Measurements from ENCODE around the gene DEK.

The DEK gene

DNA sequence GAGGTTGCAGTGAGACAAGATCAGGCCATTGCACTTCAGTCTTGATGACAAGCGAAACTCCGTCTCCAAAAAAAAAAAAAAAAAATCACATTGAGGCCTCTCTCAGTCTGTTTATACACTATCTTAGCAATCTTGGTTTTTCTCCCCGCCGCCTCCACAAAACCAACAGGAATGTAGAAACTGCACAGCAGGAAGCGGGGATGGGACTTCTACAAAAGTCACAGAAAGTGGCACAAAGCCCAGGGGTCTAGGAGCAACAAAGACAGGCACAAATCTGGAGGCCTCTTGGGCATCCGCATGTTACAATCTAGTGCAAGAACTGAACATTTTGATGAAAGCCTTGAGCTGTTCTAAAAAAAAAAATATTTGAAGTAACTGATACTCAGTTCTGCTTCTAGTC is 60.5 kb downstream of the DEK start:
- H3K27me3 ChIP-seq (ENCODE audit: low read depth, low read length): no peaks in the 10 kb centered on the region
- no peak overlapping the region for H3K4me3 ChIP-seq (ENCODE audit: low read length)
- peaks cover 7% of the 10 kb centered on the region for H3K4me1 ChIP-seq (ENCODE audit: low read length)
- TF ChIP-seq, protein P1, sequence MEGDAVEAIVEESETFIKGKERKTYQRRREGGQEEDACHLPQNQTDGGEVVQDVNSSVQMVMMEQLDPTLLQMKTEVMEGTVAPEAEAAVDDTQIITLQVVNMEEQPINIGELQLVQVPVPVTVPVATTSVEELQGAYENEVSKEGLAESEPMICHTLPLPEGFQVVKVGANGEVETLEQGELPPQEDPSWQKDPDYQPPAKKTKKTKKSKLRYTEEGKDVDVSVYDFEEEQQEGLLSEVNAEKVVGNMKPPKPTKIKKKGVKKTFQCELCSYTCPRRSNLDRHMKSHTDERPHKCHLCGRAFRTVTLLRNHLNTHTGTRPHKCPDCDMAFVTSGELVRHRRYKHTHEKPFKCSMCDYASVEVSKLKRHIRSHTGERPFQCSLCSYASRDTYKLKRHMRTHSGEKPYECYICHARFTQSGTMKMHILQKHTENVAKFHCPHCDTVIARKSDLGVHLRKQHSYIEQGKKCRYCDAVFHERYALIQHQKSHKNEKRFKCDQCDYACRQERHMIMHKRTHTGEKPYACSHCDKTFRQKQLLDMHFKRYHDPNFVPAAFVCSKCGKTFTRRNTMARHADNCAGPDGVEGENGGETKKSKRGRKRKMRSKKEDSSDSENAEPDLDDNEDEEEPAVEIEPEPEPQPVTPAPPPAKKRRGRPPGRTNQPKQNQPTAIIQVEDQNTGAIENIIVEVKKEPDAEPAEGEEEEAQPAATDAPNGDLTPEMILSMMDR (IDR thresholded peaks at IDR 0.05; ENCODE audit: low read depth, low read length): no peak
- TF ChIP-seq EZH2phosphoT487 (IDR thresholded peaks at IDR 0.05; ENCODE audit: low read depth): no peak
- no peak overlapping the region for H2AFZ ChIP-seq (ENCODE audit: low read depth, low read length)
- no peak overlapping the region for H3K9ac ChIP-seq (ENCODE audit: low read length)
- H4K20me1 ChIP-seq (ENCODE audit: insufficient read depth, low read length): no peaks in the 10 kb centered on the region
- peaks cover 7% of the 10 kb centered on the region for H3K36me3 ChIP-seq (replicated peaks; ENCODE audit: low read depth, low read length)
- H3K27ac ChIP-seq (ENCODE audit: low read length): no peak overlapping the region
- no peaks in the 10 kb centered on the region for H3K9me3 ChIP-seq (ENCODE audit: insufficient read depth, low read length)
- no peaks in the 10 kb centered on the region for H3K79me2 ChIP-seq (ENCODE audit: low read length)
- H3K4me2 ChIP-seq (ENCODE audit: low read length): no peak overlapping the region

DNA sequence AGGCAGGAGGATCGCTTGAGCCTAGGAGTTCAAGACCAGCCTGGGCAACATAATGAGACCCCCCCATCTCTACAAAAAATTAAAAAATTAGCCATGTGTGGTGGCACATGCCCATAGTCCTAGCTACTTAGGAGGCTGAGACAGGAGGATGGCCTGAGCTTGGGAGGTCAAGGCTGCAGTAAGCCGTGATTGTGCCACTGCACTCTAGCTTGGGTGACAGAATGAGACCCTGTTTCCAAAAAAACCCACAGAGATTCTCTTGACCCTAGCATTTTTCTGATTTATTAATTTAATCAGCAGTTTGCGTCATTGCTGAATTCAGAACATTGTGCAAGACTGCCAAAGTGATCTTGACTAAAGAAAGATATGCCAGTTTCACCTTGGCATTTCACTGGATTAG is 72.3 kb downstream of the DEK start:
- Histone ChIP-seq H3K36me3 (replicated peaks; ENCODE audit: low read depth, low read length) (peaks cover 2% of the 10 kb centered on the region), H3K9me3 (ENCODE audit: insufficient read depth, low read length) (no peaks in the 10 kb centered on the region), H3K79me2 (ENCODE audit: low read length) (no peaks in the 10 kb centered on the region), H3K4me3 (ENCODE audit: low read length) (no peak overlapping the region), H4K20me1 (ENCODE audit: insufficient read depth, low read length) (no peaks in the 10 kb centered on the region), H3K27ac (ENCODE audit: low read length) (no peak overlapping the region), H3K9ac (ENCODE audit: low read length) (no peak overlapping the region), H3K4me1 (ENCODE audit: low read length) (peaks cover under 1% of the 10 kb centered on the region), H2AFZ (ENCODE audit: low read depth, low read length) (no peak overlapping the region), H3K4me2 (ENCODE audit: low read length) (no peak overlapping the region), H3K27me3 (ENCODE audit: low read depth, low read length) (no peaks in the 10 kb centered on the region)
- no peak for TF ChIP-seq EZH2phosphoT487 (IDR thresholded peaks at IDR 0.05; ENCODE audit: low read depth)
- TF ChIP-seq, protein P1 (IDR thresholded peaks at IDR 0.05; ENCODE audit: low read depth, low read length): no peak

- H3K4me1 ChIP-seq (ENCODE audit: low read length): peaks cover 14% of the 10 kb centered on the region
- H2AFZ ChIP-seq (ENCODE audit: low read depth, low read length): no peak overlapping the region
- no peak overlapping the region for H3K9ac ChIP-seq (ENCODE audit: low read length)
- no peaks in the 10 kb centered on the region for H3K9me3 ChIP-seq (ENCODE audit: insufficient read depth, low read length)
- H3K4me3 ChIP-seq (ENCODE audit: low read length): no peak overlapping the region
- H3K79me2 ChIP-seq (ENCODE audit: low read length): no peaks in the 10 kb centered on the region
- H3K27ac ChIP-seq (ENCODE audit: low read length): no peak overlapping the region
- no peaks in the 10 kb centered on the region for H3K27me3 ChIP-seq (ENCODE audit: low read depth, low read length)
- TF ChIP-seq, protein P1 (IDR thresholded peaks at IDR 0.05; ENCODE audit: low read depth, low read length): no peak
- TF ChIP-seq EZH2phosphoT487 (IDR thresholded peaks at IDR 0.05; ENCODE audit: low read depth): no peak
- H3K4me2 ChIP-seq (ENCODE audit: low read length): no peak overlapping the region
- H4K20me1 ChIP-seq (ENCODE audit: insufficient read depth, low read length): no peaks in the 10 kb centered on the region
- peaks cover 5% of the 10 kb centered on the region for H3K36me3 ChIP-seq (replicated peaks; ENCODE audit: low read depth, low read length)
Measured at GRCh38 chr6:18189196-18189595, 75.1 kb downstream of the DEK start.

DNA sequence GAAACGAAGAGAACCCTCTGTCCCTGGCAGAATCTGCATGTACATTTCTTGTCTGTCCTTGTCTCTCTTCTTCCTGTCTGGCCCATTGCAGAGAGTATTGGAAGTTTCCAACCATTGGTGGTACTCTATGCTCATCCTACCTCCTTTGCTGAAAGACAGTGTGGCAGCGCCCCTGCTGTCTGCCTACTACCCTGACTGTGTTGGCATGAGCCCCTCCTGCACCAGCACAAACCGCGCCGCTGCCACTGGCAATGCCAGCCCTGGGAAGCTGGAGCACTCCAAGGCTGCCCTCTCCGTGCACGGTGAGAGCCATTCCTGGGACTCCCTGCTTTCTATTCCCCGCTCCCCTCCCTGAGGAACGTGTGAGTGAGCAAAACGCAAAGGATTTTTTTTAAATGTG is 76.6 kb downstream of the DEK start:
- Histone ChIP-seq H2AFZ (ENCODE audit: low read depth, low read length) (no peak overlapping the region), H3K4me1 (ENCODE audit: low read length) (peaks cover 14% of the 10 kb centered on the region), H4K20me1 (ENCODE audit: insufficient read depth, low read length) (no peaks in the 10 kb centered on the region), H3K4me2 (ENCODE audit: low read length) (no peak overlapping the region), H3K27ac (ENCODE audit: low read length) (no peak overlapping the region), H3K4me3 (ENCODE audit: low read length) (no peak overlapping the region), H3K79me2 (ENCODE audit: low read length) (no peaks in the 10 kb centered on the region), H3K9me3 (ENCODE audit: insufficient read depth, low read length) (no peaks in the 10 kb centered on the region), H3K36me3 (replicated peaks; ENCODE audit: low read depth, low read length) (peaks cover 5% of the 10 kb centered on the region), H3K27me3 (ENCODE audit: low read depth, low read length) (no peaks in the 10 kb centered on the region), H3K9ac (ENCODE audit: low read length) (no peak overlapping the region)
- no peak for TF ChIP-seq EZH2phosphoT487 (IDR thresholded peaks at IDR 0.05; ENCODE audit: low read depth)

Measured in OCI-LY3 (cell line).